COR-L47 (cell line): ENCODE results near the gene L3MBTL3.
"Not testable (repeated sequence)": the region's sequence is repeated elsewhere in the genome, so short reads cannot be mapped to it uniquely, and the experiment has no call there.

ENCODE experiments used
- DNase-seq: peaks from one replicate; lab custom pipeline; 2025; lab: John Stamatoyannopoulos, UW

L3MBTL3 gene

GRCh38 chr6:130076512-130076911, 58.1 kb downstream of the L3MBTL3 start:
- no peak for DNase-seq

GRCh38 chr6:130090796-130091195, 72.4 kb downstream of the L3MBTL3 start:
- no peak for DNase-seq

- no peak for DNase-seq
Measured at GRCh38 chr6:130093546-130093945, 75.2 kb downstream of the L3MBTL3 start.

- DNase-seq, result no peak
Measured at GRCh38 chr6:130098317-130098716, 79.9 kb downstream of the L3MBTL3 start.

GRCh38 chr6:130099119-130099518, 80.7 kb downstream of the L3MBTL3 start:
- no peak for DNase-seq

- no peak for DNase-seq
Measured at GRCh38 chr6:130105996-130106704, 87.8 kb downstream of the L3MBTL3 start.

- no peak for DNase-seq
Measured at GRCh38 chr6:130107710-130108109, 89.3 kb downstream of the L3MBTL3 start.

GRCh38 chr6:130111031-130111430, 92.7 kb downstream of the L3MBTL3 start:
- no peak for DNase-seq

GRCh38 chr6:130113201-130113710, 94.9 kb downstream of the L3MBTL3 start:
- no peak for DNase-seq

- no peak for DNase-seq
Measured at GRCh38 chr6:130115036-130115435, 96.7 kb downstream of the L3MBTL3 start.

- no peak for DNase-seq
Measured at GRCh38 chr6:130116273-130116672, 97.9 kb downstream of the L3MBTL3 start.

- DNase-seq, result not testable (repeated sequence)
Measured at GRCh38 chr6:130117187-130117701, 98.9 kb downstream of the L3MBTL3 start.

- DNase-seq, result no peak
Measured at GRCh38 chr6:130118236-130118635, 99.9 kb downstream of the L3MBTL3 start.

- no peak for DNase-seq
Measured at GRCh38 chr6:130119211-130119610, 100.8 kb downstream of the L3MBTL3 start.

GRCh38 chr6:130120731-130121130, 102.3 kb downstream of the L3MBTL3 start:
- no peak for DNase-seq

GRCh38 chr6:130122243-130122642, 103.9 kb downstream of the L3MBTL3 start:
- DNase-seq, result no peak

- DNase-seq, result no peak
Measured at GRCh38 chr6:130127195-130127594, 108.8 kb downstream of the L3MBTL3 start.

GRCh38 chr6:130128326-130128725, 109.9 kb downstream of the L3MBTL3 start:
- DNase-seq, result no peak

- no peak for DNase-seq
Measured at GRCh38 chr6:130129762-130130246, 111.4 kb downstream of the L3MBTL3 start.

- no peak for DNase-seq
Measured at GRCh38 chr6:130132286-130132701, 113.9 kb downstream of the L3MBTL3 start.

GRCh38 chr6:130134582-130134981, 116.2 kb downstream of the L3MBTL3 start:
- DNase-seq, result no peak

- DNase-seq, result no peak
Measured at GRCh38 chr6:130136798-130137197, 118.4 kb downstream of the L3MBTL3 start.

- no peak for DNase-seq
Measured at GRCh38 chr6:130138116-130138908, 119.9 kb downstream of the L3MBTL3 start.
